Uterus (tissue), 2 donors: ENCODE data around the gene MSH3.

Source experiments
- POLR2A ChIP-seq, 2 donors: fragments of 450-650 bp; IDR thresholded peaks; one replicate each; pipeline ENCODE4 v1.6.1; 2016; ENCODE audit warnings: antibody characterized with exemption in 2 of 2, mild to moderate bottlenecking in 1 of 2, moderate library complexity in 1 of 2
- TF ChIP-seq, protein P1 (sequence below), 4 experiments: fragments of 200-600 bp in 2 of 4; fragments of 450-650 bp in 2 of 4; sonication (generic) in 2 of 4; IDR thresholded peaks; one replicate each; pipeline ENCODE4 v1.5.1; 2016 to 2019; ENCODE audit warnings: antibody characterized with exemption in 4 of 4, mild to moderate bottlenecking in 2 of 4, moderate library complexity in 1 of 4

GRCh38 chr5:80852331-80853245 lies 198.1 kb downstream of the MSH3 start:
- TF ChIP-seq POLR2A (IDR thresholded peaks at IDR 0.05) = no peak
- TF ChIP-seq, protein P1, sequence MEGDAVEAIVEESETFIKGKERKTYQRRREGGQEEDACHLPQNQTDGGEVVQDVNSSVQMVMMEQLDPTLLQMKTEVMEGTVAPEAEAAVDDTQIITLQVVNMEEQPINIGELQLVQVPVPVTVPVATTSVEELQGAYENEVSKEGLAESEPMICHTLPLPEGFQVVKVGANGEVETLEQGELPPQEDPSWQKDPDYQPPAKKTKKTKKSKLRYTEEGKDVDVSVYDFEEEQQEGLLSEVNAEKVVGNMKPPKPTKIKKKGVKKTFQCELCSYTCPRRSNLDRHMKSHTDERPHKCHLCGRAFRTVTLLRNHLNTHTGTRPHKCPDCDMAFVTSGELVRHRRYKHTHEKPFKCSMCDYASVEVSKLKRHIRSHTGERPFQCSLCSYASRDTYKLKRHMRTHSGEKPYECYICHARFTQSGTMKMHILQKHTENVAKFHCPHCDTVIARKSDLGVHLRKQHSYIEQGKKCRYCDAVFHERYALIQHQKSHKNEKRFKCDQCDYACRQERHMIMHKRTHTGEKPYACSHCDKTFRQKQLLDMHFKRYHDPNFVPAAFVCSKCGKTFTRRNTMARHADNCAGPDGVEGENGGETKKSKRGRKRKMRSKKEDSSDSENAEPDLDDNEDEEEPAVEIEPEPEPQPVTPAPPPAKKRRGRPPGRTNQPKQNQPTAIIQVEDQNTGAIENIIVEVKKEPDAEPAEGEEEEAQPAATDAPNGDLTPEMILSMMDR (IDR thresholded peaks at IDR 0.05) = no peak
